Right lobe of liver (tissue), 6 donors: ENCODE results near the gene YES1. TPM values are rescaled to one million over a fixed set of nuclear protein-coding genes. Genes with fewer than 3 reads are reported as not detected.

Experiments used
- ATAC-seq, 4 donors: fragments of 200-7000 bp; cut with Tn5 transposase; one replicate each; pipeline ENCODE4 v1.9.1; 2020; ENCODE audit warnings: mild to moderate bottlenecking in 4 of 4, moderate library complexity in 4 of 4
- DNase-seq, 3 donors: peaks; one replicate each; pipeline ENCODE4 v3.0.0-alpha.2; 2020
- H3K27ac ChIP-seq, 3 donors: fragments of 200-600 bp; one replicate each; pipeline ENCODE4 v1.8.0; 2022
- H3K27me3 ChIP-seq, 2 donors: fragments of 200-600 bp; one replicate each; pipeline ENCODE4 v1.8.0; 2022
- H3K36me3 ChIP-seq, 4 donors: fragments of 200-600 bp; sonication (generic) in 1 of 4; one replicate each; pipeline versions ENCODE4 v1.5.1 to v1.8.0; 2017 to 2022; ENCODE audit warnings: control low read depth in 1 of 4
- H3K4me1 ChIP-seq, 4 donors: fragments of 200-600 bp; sonication (generic) in 1 of 4; one replicate each; pipeline versions ENCODE4 v1.5.1 to v1.8.0; 2017 to 2022; ENCODE audit warnings: control low read depth in 1 of 4
- H3K4me3 ChIP-seq, 3 donors: fragments of 200-600 bp; one replicate each; pipeline ENCODE4 v1.8.0; 2022
- H3K9me3 ChIP-seq, 4 donors: fragments of 200-600 bp; sonication (generic) in 1 of 4; one replicate each; pipeline versions ENCODE4 v1.5.1 to v1.8.0; 2017 to 2022; ENCODE audit warnings: control low read depth in 1 of 4
- POLR2A ChIP-seq: fragments of 450-650 bp; IDR thresholded peaks from one replicate; pipeline ENCODE4 v1.6.1; 2017; ENCODE audit warnings: antibody characterized with exemption, mild to moderate bottlenecking
- WGBS: methylation state at CpG from one replicate; pipeline ENCODE4 v1.1.6; 2018; ENCODE audit warnings: low coverage, low lambda C conversion rate; ENCODE audit not compliant: insufficient coverage; ENCODE audit errors: missing lambda C conversion rate; 5-methylcytosine and 5-hydroxymethylcytosine counted together
- intact Hi-C, 2 donors: fragments of 100-400 bp; cut with DNase I; formaldehyde crosslinking; loops; one replicate each; pipeline versions ENCODE4 v1.11.2 to v1.14.1; 2022
- small RNA-seq, 2 experiments: library from RNA; depleted of rRNA; stranded (forward); fragments of <200 nt; gene quantifications; one replicate each; pipeline ENCODE3, GENCODE V24; 2016
- total RNA-seq, 6 experiments: library from RNA; depleted of rRNA in 2 of 6; stranded (reverse); fragments of >200 nt in 2 of 6; fragmentation: NEBNext Ultra II Directional in 3 of 6; extraction: Animal tissue kit (Norgen Biotek cat#: 25700) in 3 of 6; gene quantifications; one replicate each; pipeline versions ENCODE4 v1.1.0 to v1.2.4, GENCODE V29; 2016 to 2023
- TF ChIP-seq, protein P1 (sequence below), 4 donors: fragments of 200-600 bp in 3 of 4; fragments of 450-650 bp in 1 of 4; IDR thresholded peaks; one replicate each; pipeline versions ENCODE4 v1.5.1 to v1.8.0; 2016 to 2022; ENCODE audit warnings: antibody characterized with exemption in 4 of 4, mild to moderate bottlenecking in 2 of 4
- donor health status: DM: no; HTN: yes; CAD: no.
- donor health status: DM: no; HTN: no; CAD: no.
- donor health status: DM: no; HTN: no; CAD: no.
- donor health status: DM: no; HTN: yes; CAD: no.
- donor health status: DM: no; HTN: yes; CAD: no.

YES1 gene
- total RNA-seq, 6 experiments from 2014 or later = 30.6 to 79.8 (median 43.2) TPM

- intact Hi-C loops = no loop called here
- H3K27me3 ChIP-seq = no peaks in the 10 kb centered on the region
- 67% methylated on average over 5 of the region's 5 CpGs for WGBS
- no peaks in the 10 kb centered on the region for H3K4me1 ChIP-seq
- peaks cover 0 to 81% (median 23%) of the 10 kb centered on the region in 4 donors for H3K36me3 ChIP-seq
- no peak for ATAC-seq
- DNase-seq = no peak
- no peak overlapping the region for H3K4me3 ChIP-seq
- H3K9me3 ChIP-seq = no peaks in the 10 kb centered on the region
- H3K27ac ChIP-seq = no peak overlapping the region
- no peak for TF ChIP-seq POLR2A
- TF ChIP-seq, protein P1, sequence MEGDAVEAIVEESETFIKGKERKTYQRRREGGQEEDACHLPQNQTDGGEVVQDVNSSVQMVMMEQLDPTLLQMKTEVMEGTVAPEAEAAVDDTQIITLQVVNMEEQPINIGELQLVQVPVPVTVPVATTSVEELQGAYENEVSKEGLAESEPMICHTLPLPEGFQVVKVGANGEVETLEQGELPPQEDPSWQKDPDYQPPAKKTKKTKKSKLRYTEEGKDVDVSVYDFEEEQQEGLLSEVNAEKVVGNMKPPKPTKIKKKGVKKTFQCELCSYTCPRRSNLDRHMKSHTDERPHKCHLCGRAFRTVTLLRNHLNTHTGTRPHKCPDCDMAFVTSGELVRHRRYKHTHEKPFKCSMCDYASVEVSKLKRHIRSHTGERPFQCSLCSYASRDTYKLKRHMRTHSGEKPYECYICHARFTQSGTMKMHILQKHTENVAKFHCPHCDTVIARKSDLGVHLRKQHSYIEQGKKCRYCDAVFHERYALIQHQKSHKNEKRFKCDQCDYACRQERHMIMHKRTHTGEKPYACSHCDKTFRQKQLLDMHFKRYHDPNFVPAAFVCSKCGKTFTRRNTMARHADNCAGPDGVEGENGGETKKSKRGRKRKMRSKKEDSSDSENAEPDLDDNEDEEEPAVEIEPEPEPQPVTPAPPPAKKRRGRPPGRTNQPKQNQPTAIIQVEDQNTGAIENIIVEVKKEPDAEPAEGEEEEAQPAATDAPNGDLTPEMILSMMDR (IDR thresholded peaks at IDR 0.05) = no peak
These were observed 138.3 kb downstream of the YES1 start for GRCh38 chr18:673769-674168.

GRCh38 chr18:673317-673716 is 138.7 kb downstream of the YES1 start:
- DNase-seq (no peak), ATAC-seq (no peak)
- H3K27me3 ChIP-seq = no peaks in the 10 kb centered on the region
- 82% methylated on average over 3 of the region's 3 CpGs for WGBS
- H3K4me1 ChIP-seq = no peaks in the 10 kb centered on the region
- intact Hi-C loops = no loop called here
- no peak for TF ChIP-seq POLR2A
- TF ChIP-seq, protein P1 (IDR thresholded peaks at IDR 0.05) = no peak
- no peak overlapping the region for H3K4me3 ChIP-seq
- peaks cover 0 to 77% (median 23%) of the 10 kb centered on the region in 4 donors for H3K36me3 ChIP-seq
- no peak overlapping the region for H3K27ac ChIP-seq
- no peaks in the 10 kb centered on the region for H3K9me3 ChIP-seq

Small RNA genes within 50 kb of the gene (small RNA-seq; reads per million reads assigned to genes)
- gene BOLA2P1 (0 to 0.29 reads per million in 2 experiments), gene RNU1-109P (0 reads per million in 2 experiments)

Other genes starting within 250 kb of the YES1 start
- not detected for gene CETN1, start 231.9 kb downstream of the YES1 start, total RNA-seq
- gene CLUL1, start 215.3 kb downstream of the YES1 start, total RNA-seq = not detected
- gene TYMS, start 154.6 kb downstream of the YES1 start, total RNA-seq = 10 to 100 TPM in 1 of 6 experiments, 1 to 10 TPM in 5; 1.1 to 14.9 (median 4.2) TPM
- gene ENOSF1, start 99.6 kb downstream of the YES1 start, total RNA-seq = 10 to 100 TPM; 36.7 to 71.9 (median 58.5) TPM
- under 1 TPM in 1 of 6 experiments, not detected in 5; 0.12 TPM for gene ADCYAP1, start 92.6 kb upstream of the YES1 start, total RNA-seq